DND-41 (cell line): ENCODE data around the gene CDH23.

Experiments
- ATAC-seq: fragments of 200-7000 bp; cut with Tn5 transposase; 3 replicates; pipeline ENCODE4 v1.9.1; 2021; ENCODE audit warnings: low read depth; ENCODE audit not compliant: insufficient read depth
- DNase-seq: peaks from one replicate; pipeline ENCODE4 v3.0.0-alpha.2; 2020
- H2AFZ ChIP-seq: 2 replicates; pipeline ENCODE4 v1.6.0; 2012; ENCODE audit warnings: low read depth, low read length
- H3K27ac ChIP-seq: 2 replicates; pipeline ENCODE4 v1.5.1; 2012; ENCODE audit warnings: low read length, inconsistent platforms
- H3K27me3 ChIP-seq: fragments of 200-600 bp; sonication (generic); 2 replicates; pipeline ENCODE4 v1.6.0; 2012; ENCODE audit warnings: low read length, mild to moderate bottlenecking, inconsistent platforms; ENCODE audit not compliant: insufficient read depth, poor library complexity
- H3K36me3 ChIP-seq: 2 replicates; pipeline ENCODE4 v1.5.1; 2012; ENCODE audit warnings: low read length, inconsistent platforms; ENCODE audit not compliant: insufficient read depth
- H3K4me1 ChIP-seq: 2 replicates; pipeline ENCODE4 v1.5.1; 2012; ENCODE audit warnings: mild to moderate bottlenecking, low read length; ENCODE audit not compliant: insufficient read depth
- H3K4me2 ChIP-seq: 2 replicates; pipeline ENCODE4 v1.6.0; 2012; ENCODE audit warnings: mild to moderate bottlenecking, moderate library complexity, low read length, inconsistent platforms; ENCODE audit not compliant: insufficient read depth
- H3K4me3 ChIP-seq, 2 experiments: fragments of 200-600 bp in 1 of 2; shearing (Covaris generic) in 1 of 2; 2 replicates each; pipeline ENCODE4 v1.5.1; 2012 to 2016; ENCODE audit warnings: inconsistent platforms in 2 of 2, low read length in 2 of 2, mild to moderate bottlenecking in 2 of 2, low read depth in 1 of 2, moderate library complexity in 1 of 2
- H3K79me2 ChIP-seq: 2 replicates; pipeline ENCODE4 v1.6.0; 2012; ENCODE audit warnings: low read length, inconsistent platforms; ENCODE audit not compliant: insufficient read depth
- H3K9ac ChIP-seq: 2 replicates; pipeline ENCODE4 v1.6.0; 2012; ENCODE audit warnings: low read depth, mild to moderate bottlenecking, inconsistent platforms, low read length, moderate library complexity
- H3K9me3 ChIP-seq: 2 replicates; pipeline ENCODE4 v1.5.1; 2012; ENCODE audit warnings: low read length, moderate library complexity, mild to moderate bottlenecking, inconsistent platforms; ENCODE audit not compliant: insufficient read depth, severe bottlenecking
- H4K20me1 ChIP-seq: 2 replicates; pipeline ENCODE4 v1.6.0; 2012; ENCODE audit warnings: low read length; ENCODE audit not compliant: insufficient read depth
- EZH2 ChIP-seq: IDR thresholded peaks from 3 replicates; pipeline ENCODE4 v1.6.1; 2012; ENCODE audit warnings: borderline replicate concordance, low read depth, mild to moderate bottlenecking, moderate library complexity, low read length, inconsistent platforms; ENCODE audit not compliant: severe bottlenecking
- TF ChIP-seq, protein P1 (sequence below): IDR thresholded peaks from 2 replicates; pipeline ENCODE4 v1.5.1; 2012; ENCODE audit warnings: borderline replicate concordance, low read length, moderate library complexity, mild to moderate bottlenecking; ENCODE audit not compliant: poor library complexity, severe bottlenecking; ENCODE audit errors: extremely low read depth

Gene CDH23

DNA sequence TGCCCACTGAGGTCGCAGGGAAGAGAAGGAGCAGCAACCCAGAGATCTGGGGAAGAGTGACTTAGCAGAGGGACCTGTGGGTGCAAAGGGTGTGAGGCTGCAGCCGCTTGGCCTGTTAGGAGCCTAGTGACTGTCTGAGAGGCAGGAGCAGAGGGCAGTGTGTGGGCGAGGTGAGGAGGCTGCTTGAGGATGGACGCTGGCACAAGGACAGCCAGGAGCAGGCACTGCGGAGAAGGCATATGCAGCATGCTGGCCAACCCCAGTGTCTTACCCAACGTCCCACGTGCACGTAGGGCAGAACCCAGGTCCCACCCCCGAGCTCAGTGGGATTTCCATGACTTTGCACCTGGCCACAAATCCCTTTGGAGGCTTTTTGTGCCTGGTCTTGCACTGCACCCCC is 268.7 kb downstream of the CDH23 start:
- H2AFZ ChIP-seq = no peak overlapping the region
- H3K9me3 ChIP-seq = no peaks in the 10 kb centered on the region
- H3K4me3 ChIP-seq = no peak overlapping the region
- DNase-seq (no peak), ATAC-seq (no peak)
- TF ChIP-seq, protein P1, sequence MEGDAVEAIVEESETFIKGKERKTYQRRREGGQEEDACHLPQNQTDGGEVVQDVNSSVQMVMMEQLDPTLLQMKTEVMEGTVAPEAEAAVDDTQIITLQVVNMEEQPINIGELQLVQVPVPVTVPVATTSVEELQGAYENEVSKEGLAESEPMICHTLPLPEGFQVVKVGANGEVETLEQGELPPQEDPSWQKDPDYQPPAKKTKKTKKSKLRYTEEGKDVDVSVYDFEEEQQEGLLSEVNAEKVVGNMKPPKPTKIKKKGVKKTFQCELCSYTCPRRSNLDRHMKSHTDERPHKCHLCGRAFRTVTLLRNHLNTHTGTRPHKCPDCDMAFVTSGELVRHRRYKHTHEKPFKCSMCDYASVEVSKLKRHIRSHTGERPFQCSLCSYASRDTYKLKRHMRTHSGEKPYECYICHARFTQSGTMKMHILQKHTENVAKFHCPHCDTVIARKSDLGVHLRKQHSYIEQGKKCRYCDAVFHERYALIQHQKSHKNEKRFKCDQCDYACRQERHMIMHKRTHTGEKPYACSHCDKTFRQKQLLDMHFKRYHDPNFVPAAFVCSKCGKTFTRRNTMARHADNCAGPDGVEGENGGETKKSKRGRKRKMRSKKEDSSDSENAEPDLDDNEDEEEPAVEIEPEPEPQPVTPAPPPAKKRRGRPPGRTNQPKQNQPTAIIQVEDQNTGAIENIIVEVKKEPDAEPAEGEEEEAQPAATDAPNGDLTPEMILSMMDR = no peak
- TF ChIP-seq EZH2 = no peak
- H3K4me2 ChIP-seq = no peak overlapping the region
- H3K27me3 ChIP-seq = no peaks in the 10 kb centered on the region
- no peak overlapping the region for H3K9ac ChIP-seq
- H3K4me1 ChIP-seq = no peaks in the 10 kb centered on the region
- H4K20me1 ChIP-seq = no peaks in the 10 kb centered on the region
- no peaks in the 10 kb centered on the region for H3K36me3 ChIP-seq
- no peak overlapping the region for H3K27ac ChIP-seq
- no peaks in the 10 kb centered on the region for H3K79me2 ChIP-seq

DNA sequence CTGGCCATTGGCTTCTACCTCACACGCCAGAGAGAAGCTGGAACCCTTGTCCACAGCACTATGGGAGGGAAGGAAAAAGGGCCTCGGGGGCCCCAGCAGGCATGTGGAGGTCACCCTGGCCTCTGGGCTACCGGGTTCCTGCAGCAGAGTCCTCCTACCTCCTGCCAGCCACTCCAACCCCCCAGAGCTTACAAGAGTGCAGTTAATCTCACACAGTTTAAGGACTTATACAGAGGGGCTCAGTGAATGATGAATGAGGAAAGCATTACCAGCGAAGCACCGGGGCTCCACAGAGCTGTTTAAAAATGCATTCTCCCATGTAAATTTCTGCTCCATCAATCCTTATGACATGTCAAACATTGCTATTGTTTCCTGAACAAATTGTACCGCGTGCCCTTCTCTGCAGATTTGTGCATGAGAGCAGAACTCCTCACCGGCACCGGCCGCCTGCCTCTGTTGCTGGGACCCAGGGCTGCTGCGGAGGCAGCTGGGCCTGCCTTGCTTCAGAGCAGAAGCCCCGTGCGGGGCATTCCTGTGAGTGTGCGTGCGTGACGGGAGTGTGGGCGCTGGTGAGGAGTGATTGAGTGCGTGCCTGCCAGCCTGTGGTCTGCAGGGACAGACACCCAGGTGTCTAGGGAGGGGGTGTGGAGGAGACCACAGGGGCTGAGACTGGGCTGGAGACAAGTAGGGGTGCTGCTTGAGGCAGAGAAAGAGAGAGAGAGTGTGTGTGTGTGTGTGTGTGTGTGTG is 270.1 kb downstream of the CDH23 start:
- Histone ChIP-seq H3K9me3 (no peaks in the 10 kb centered on the region), H4K20me1 (no peaks in the 10 kb centered on the region), H2AFZ (no peak overlapping the region), H3K4me1 (no peaks in the 10 kb centered on the region), H3K27ac (no peak overlapping the region), H3K9ac (no peak overlapping the region), H3K36me3 (no peaks in the 10 kb centered on the region), H3K79me2 (no peaks in the 10 kb centered on the region), H3K4me2 (no peak overlapping the region), H3K27me3 (no peaks in the 10 kb centered on the region), H3K4me3 (no peak overlapping the region)
- no peak for TF ChIP-seq EZH2
- TF ChIP-seq, protein P1 = no peak
- DNase-seq = peak; percentile 22
- ATAC-seq = peak; percentile 53

DNA sequence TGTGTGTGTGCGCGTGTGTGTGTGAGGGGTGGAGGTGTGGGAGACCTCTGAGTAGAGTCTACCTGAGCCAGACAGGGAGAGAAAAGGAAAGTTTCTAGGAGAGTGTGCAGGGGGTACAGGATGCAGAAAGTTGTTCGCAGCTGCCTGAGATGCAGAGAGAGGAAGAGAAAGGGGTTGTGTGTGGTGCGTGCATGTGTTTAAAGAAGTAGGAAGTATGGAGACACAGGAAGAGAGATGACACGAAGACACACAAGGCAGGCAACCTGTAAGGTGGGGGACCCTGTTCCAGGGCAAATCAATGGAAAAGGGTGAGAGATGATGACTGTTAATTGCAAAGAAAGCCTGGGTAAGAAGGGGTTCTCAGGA is 270.6 kb downstream of the CDH23 start:
- H3K9me3 ChIP-seq = no peaks in the 10 kb centered on the region
- H3K27ac ChIP-seq = no peak overlapping the region
- no peaks in the 10 kb centered on the region for H3K4me1 ChIP-seq
- no peak for DNase-seq
- TF ChIP-seq, protein P1 = no peak
- TF ChIP-seq EZH2 = no peak
- H3K79me2 ChIP-seq = no peaks in the 10 kb centered on the region
- H2AFZ ChIP-seq = no peak overlapping the region
- H3K9ac ChIP-seq = no peak overlapping the region
- peak; percentile 32; the same call in 2 of the 3 replicates for ATAC-seq
- no peaks in the 10 kb centered on the region for H4K20me1 ChIP-seq
- H3K4me2 ChIP-seq = no peak overlapping the region
- no peaks in the 10 kb centered on the region for H3K36me3 ChIP-seq
- H3K27me3 ChIP-seq = no peaks in the 10 kb centered on the region
- no peak overlapping the region for H3K4me3 ChIP-seq
